Ishikawa (cell line): ENCODE data around the gene WNK1.

Experiments used
- CEBPB ChIP-seq: IDR thresholded peaks from 2 replicates; pipeline ENCODE4 v1.6.1; 2012
- CREB1 ChIP-seq: IDR thresholded peaks from 2 replicates; pipeline ENCODE4 v1.6.1; 2012; ENCODE audit warnings: low read depth
- EGR1 ChIP-seq: IDR thresholded peaks from 2 replicates; pipeline ENCODE4 v1.6.1; 2012
- EP300 ChIP-seq: IDR thresholded peaks from 2 replicates; pipeline ENCODE4 v1.6.1; 2012; ENCODE audit warnings: borderline replicate concordance
- FOXM1 ChIP-seq: IDR thresholded peaks from 2 replicates; pipeline ENCODE4 v1.6.1; 2012; ENCODE audit warnings: low read depth, borderline replicate concordance
- MAX ChIP-seq: IDR thresholded peaks from 2 replicates; pipeline ENCODE4 v1.6.1; 2012
- NFIC ChIP-seq: IDR thresholded peaks from 2 replicates; pipeline ENCODE4 v1.6.1; 2012
- RAD21 ChIP-seq: IDR thresholded peaks from 2 replicates; pipeline ENCODE4 v1.6.1; 2012; ENCODE audit warnings: low read depth
- REST ChIP-seq: IDR thresholded peaks from 2 replicates; pipeline ENCODE4 v1.6.1; 2012; ENCODE audit warnings: low read depth, mild to moderate bottlenecking
- TAF1 ChIP-seq: IDR thresholded peaks from 2 replicates; pipeline ENCODE4 v1.6.1; 2012; ENCODE audit warnings: low read depth, mild to moderate bottlenecking
- TCF12 ChIP-seq: IDR thresholded peaks from 2 replicates; pipeline ENCODE4 v1.6.1; 2012; ENCODE audit warnings: low read depth
- TEAD4 ChIP-seq: IDR thresholded peaks from 2 replicates; pipeline ENCODE4 v1.6.1; 2012
- YY1 ChIP-seq: IDR thresholded peaks from 2 replicates; pipeline ENCODE4 v1.6.1; 2012; ENCODE audit warnings: low read depth
- ZBTB7A ChIP-seq: IDR thresholded peaks from 2 replicates; pipeline ENCODE4 v1.6.1; 2012; ENCODE audit warnings: low read depth
- TF ChIP-seq, protein P1 (sequence below): IDR thresholded peaks from 2 replicates; pipeline ENCODE4 v1.6.1; 2012

Gene WNK1

GRCh38 chr12:843609-844008 is 91.2 kb downstream of the WNK1 start:
- no peak for TF ChIP-seq YY1
- peak; percentile 52; the same call in 1 of the 2 replicates for TF ChIP-seq NFIC

DNA sequence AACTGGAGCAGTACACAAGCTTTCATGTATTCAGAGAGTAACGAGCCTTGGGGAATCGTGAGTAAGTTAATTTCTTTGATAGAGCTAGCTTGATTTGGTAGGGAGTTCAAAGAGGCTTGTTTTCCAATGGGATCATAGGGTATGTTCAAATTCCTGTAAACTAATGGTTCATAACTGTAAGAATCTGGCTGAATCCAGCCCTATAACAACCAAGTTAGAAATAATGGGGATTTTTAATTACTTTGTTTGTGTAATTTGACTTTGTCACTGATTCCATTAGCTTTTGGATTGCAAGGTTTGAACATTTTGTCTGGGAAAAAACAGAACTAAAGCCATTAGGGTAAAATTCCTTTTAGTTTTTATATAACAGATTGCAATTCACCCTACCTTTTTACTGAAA is 94.0 kb downstream of the WNK1 start:
- TF ChIP-seq REST (no peak), YY1 (no peak), NFIC (no peak), RAD21 (no peak), TAF1 (no peak), CEBPB (no peak), CREB1 (no peak), EGR1 (no peak), MAX (no peak), TCF12 (no peak), FOXM1 (no peak), EP300 (no peak), TEAD4 (no peak), ZBTB7A (no peak)
- TF ChIP-seq, protein P1, sequence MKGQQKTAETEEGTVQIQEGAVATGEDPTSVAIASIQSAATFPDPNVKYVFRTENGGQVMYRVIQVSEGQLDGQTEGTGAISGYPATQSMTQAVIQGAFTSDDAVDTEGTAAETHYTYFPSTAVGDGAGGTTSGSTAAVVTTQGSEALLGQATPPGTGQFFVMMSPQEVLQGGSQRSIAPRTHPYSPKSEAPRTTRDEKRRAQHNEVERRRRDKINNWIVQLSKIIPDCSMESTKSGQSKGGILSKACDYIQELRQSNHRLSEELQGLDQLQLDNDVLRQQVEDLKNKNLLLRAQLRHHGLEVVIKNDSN: no peak

GRCh38 chr12:848173-848865 is 95.9 kb downstream of the WNK1 start:
- no peak for TF ChIP-seq TCF12
- TF ChIP-seq TEAD4: no peak
- no peak for TF ChIP-seq FOXM1
- no peak for TF ChIP-seq ZBTB7A
- TF ChIP-seq EGR1: no peak
- TF ChIP-seq RAD21: no peak
- no peak for TF ChIP-seq MAX
- no peak for TF ChIP-seq CREB1
- TF ChIP-seq TAF1: no peak

DNA sequence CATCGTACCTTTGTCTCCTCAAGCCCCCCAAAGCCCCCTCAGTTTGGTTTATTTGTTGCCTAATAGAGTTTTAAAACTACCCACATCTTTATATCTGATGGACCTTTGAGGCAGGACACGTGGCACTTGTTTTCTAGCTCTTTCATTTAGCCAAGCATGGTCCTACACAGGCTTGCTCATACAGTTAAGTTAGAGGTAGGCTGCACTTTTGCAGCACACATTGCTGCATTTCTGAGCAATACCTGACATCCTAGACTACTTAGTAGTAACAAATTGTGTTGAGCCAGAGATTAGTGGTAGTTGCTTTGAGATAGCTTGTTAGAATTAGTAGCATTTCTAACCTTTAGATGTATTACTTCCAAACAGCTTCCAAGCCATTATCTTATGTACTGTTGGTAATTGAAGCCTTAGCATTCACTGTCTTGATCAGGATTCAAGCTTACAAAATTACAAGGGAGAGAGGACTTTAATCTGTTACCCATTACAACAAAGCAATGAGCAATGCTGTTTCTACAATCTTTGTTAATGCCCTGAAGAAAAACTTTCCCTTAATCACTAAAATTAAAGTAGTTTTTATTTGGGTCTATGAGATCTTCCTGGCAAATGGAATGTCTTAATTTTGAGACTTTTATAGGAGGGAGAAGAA is 96.6 kb downstream of the WNK1 start:
- no peak for TF ChIP-seq YY1
- TF ChIP-seq MAX: no peak
- TF ChIP-seq FOXM1: no peak
- no peak for TF ChIP-seq TAF1
- no peak for TF ChIP-seq REST
- TF ChIP-seq EGR1: no peak
- TF ChIP-seq CREB1: no peak
- TF ChIP-seq, protein P1: no peak
- no peak for TF ChIP-seq EP300
- TF ChIP-seq TEAD4: no peak
- no peak for TF ChIP-seq CEBPB
- no peak for TF ChIP-seq NFIC
- no peak for TF ChIP-seq TCF12
- no peak for TF ChIP-seq ZBTB7A
- no peak for TF ChIP-seq RAD21

GRCh38 chr12:851343-851742 is 99.0 kb downstream of the WNK1 start:
- TF ChIP-seq TAF1 (no peak), YY1 (no peak), REST (no peak), EP300 (no peak), FOXM1 (no peak), MAX (no peak), TCF12 (no peak), EGR1 (no peak), RAD21 (no peak), CEBPB (no peak), TEAD4 (no peak), CREB1 (no peak), ZBTB7A (no peak), NFIC (no peak)
- TF ChIP-seq, protein P1: no peak
